ENCODE measurements around the gene SLC43A3. TPM values are rescaled to one million over a fixed set of nuclear protein-coding genes. Genes with fewer than 3 reads are reported as not detected.

Gene SLC43A3
- total and polyA plus RNA-seq, 9 of the 15 experiments (the other 6 are each of a cell fraction or from before 2014, with no cell fraction given) = 63.7 to 281 (median 139) TPM

- TF ChIP-seq, protein P1, sequence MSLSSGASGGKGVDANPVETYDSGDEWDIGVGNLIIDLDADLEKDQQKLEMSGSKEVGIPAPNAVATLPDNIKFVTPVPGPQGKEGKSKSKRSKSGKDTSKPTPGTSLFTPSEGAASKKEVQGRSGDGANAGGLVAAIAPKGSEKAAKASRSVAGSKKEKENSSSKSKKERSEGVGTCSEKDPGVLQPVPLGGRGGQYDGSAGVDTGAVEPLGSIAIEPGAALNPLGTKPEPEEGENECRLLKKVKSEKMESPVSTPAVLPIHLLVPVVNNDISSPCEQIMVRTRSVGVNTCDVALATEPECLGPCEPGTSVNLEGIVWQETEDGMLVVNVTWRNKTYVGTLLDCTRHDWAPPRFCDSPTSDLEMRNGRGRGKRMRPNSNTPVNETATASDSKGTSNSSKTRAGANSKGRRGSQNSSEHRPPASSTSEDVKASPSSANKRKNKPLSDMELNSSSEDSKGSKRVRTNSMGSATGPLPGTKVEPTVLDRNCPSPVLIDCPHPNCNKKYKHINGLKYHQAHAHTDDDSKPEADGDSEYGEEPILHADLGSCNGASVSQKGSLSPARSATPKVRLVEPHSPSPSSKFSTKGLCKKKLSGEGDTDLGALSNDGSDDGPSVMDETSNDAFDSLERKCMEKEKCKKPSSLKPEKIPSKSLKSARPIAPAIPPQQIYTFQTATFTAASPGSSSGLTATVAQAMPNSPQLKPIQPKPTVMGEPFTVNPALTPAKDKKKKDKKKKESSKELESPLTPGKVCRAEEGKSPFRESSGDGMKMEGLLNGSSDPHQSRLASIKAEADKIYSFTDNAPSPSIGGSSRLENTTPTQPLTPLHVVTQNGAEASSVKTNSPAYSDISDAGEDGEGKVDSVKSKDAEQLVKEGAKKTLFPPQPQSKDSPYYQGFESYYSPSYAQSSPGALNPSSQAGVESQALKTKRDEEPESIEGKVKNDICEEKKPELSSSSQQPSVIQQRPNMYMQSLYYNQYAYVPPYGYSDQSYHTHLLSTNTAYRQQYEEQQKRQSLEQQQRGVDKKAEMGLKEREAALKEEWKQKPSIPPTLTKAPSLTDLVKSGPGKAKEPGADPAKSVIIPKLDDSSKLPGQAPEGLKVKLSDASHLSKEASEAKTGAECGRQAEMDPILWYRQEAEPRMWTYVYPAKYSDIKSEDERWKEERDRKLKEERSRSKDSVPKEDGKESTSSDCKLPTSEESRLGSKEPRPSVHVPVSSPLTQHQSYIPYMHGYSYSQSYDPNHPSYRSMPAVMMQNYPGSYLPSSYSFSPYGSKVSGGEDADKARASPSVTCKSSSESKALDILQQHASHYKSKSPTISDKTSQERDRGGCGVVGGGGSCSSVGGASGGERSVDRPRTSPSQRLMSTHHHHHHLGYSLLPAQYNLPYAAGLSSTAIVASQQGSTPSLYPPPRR (CRISPR knock-in tag; IDR thresholded peaks at IDR 0.05; ENCODE audit: borderline replicate concordance) = peak; percentile 92
- TF ChIP-seq EP300 (IDR thresholded peaks at IDR 0.05; ENCODE audit: low read length) (peak; percentile 94), WHSC1 (IDR thresholded peaks at IDR 0.05; ENCODE audit: low read length) (no peak), CBFA2T3 (IDR thresholded peaks at IDR 0.05) (peak; percentile 99), CBFB (CRISPR knock-in tag; IDR thresholded peaks at IDR 0.05) (peak; percentile 94), E2F5 (CRISPR knock-in tag; IDR thresholded peaks at IDR 0.05) (no peak), BRD9 (IDR thresholded peaks at IDR 0.05; ENCODE audit: low read depth, partially characterized antibody) (no peak), KAT8 (IDR thresholded peaks at IDR 0.05; ENCODE audit: low read depth) (no peak), NCOR1 (IDR thresholded peaks at IDR 0.05) (peak; percentile 98), U2AF2 (optimal IDR thresholded peaks at IDR 0.05; ENCODE audit: low read depth, low read length) (no peak), ZKSCAN3 (CRISPR knock-in tag; IDR thresholded peaks at IDR 0.05) (no peak), ZBTB43 (CRISPR knock-in tag; IDR thresholded peaks at IDR 0.05) (no peak), ZNF133 (CRISPR knock-in tag; IDR thresholded peaks at IDR 0.05) (no peak), SMAD2 (IDR thresholded peaks at IDR 0.05; ENCODE audit: low read depth, low read length) (no peak), NCOA4 (IDR thresholded peaks at IDR 0.05; ENCODE audit: partially characterized antibody) (no peak)
Observed at GRCh38 chr11:57424792-57425564, 1.9 kb downstream of the SLC43A3 start (continued).

Data from K562 (cell line).